Subcutaneous abdominal adipose tissue (tissue), 5 donors: ENCODE data around the gene TSC2.
"Not testable (repeated sequence)": the region's sequence is repeated elsewhere in the genome, so short reads cannot be mapped to it uniquely, and the experiment has no call there.

Source experiments
- H3K27ac ChIP-seq: one replicate; pipeline ENCODE4 v1.7.0; 2013; ENCODE audit warnings: low read depth, mild to moderate bottlenecking, inconsistent platforms, low read length, moderate library complexity
- H3K27me3 ChIP-seq, 5 donors: one replicate each; pipeline ENCODE4 v1.7.0; 2013; ENCODE audit warnings: low read length in 5 of 5, inconsistent platforms in 1 of 5; ENCODE audit not compliant: control insufficient read depth in 5 of 5, insufficient read depth in 4 of 5
- H3K36me3 ChIP-seq, 5 donors: one replicate each; pipeline ENCODE4 v1.7.0; 2013; ENCODE audit warnings: low read length in 5 of 5; ENCODE audit not compliant: control insufficient read depth in 5 of 5, insufficient read depth in 5 of 5
- H3K4me1 ChIP-seq, 5 donors: one replicate each; pipeline ENCODE4 v1.7.0; 2013; ENCODE audit warnings: low read length in 5 of 5, mild to moderate bottlenecking in 3 of 5, moderate library complexity in 1 of 5; ENCODE audit not compliant: control insufficient read depth in 5 of 5, insufficient read depth in 5 of 5
- H3K4me3 ChIP-seq, 5 donors: one replicate each; pipeline ENCODE4 v1.7.0; 2013; ENCODE audit warnings: low read length in 5 of 5, low read depth in 1 of 5
- H3K9ac ChIP-seq, 5 donors: one replicate each; pipeline ENCODE4 v1.7.0; 2013; ENCODE audit warnings: low read length in 5 of 5, mild to moderate bottlenecking in 4 of 5, moderate library complexity in 3 of 5
- H3K9me3 ChIP-seq, 5 donors: one replicate each; pipeline ENCODE4 v1.7.0; 2013; ENCODE audit warnings: low read length in 5 of 5; ENCODE audit not compliant: control insufficient read depth in 5 of 5
- donor health status: healthy.
- donor health status: healthy.
- donor health status: healthy.
- donor health status: healthy.
- donor health status: healthy.

Gene TSC2

GRCh38 chr16:2109271-2109580, 61.4 kb downstream of the TSC2 start:
- H3K9me3 ChIP-seq, H3K27ac ChIP-seq, H3K9ac ChIP-seq, H3K4me1 ChIP-seq, H3K27me3 ChIP-seq, H3K4me3 ChIP-seq: not testable (repeated sequence)
- H3K36me3 ChIP-seq, result peaks cover 0 to 86% (median 66%) of the 10 kb centered on the region in 5 donors

- not testable (repeated sequence) for H3K27ac ChIP-seq
Measured at GRCh38 chr16:2109872-2110271, 62.1 kb downstream of the TSC2 start.

GRCh38 chr16:2110332-2111008, 62.7 kb downstream of the TSC2 start:
- peaks cover 0 to 92% (median 65%) of the 10 kb centered on the region in 5 donors for H3K36me3 ChIP-seq
- H3K4me1 ChIP-seq, H3K9me3 ChIP-seq, H3K27ac ChIP-seq, H3K9ac ChIP-seq, H3K27me3 ChIP-seq, H3K4me3 ChIP-seq: not testable (repeated sequence)

More at GRCh38 chr16:2109872-2110271, 62.1 kb downstream of the TSC2 start:
- H3K4me1 ChIP-seq, H3K27me3 ChIP-seq, H3K9me3 ChIP-seq, H3K4me3 ChIP-seq, H3K9ac ChIP-seq: not testable (repeated sequence)
- H3K36me3 ChIP-seq, result peaks cover 0 to 91% (median 68%) of the 10 kb centered on the region in 5 donors

GRCh38 chr16:2111009-2111353, 63.2 kb downstream of the TSC2 start:
- not testable (repeated sequence) for H3K9ac ChIP-seq, H3K4me1 ChIP-seq, H3K4me3 ChIP-seq, H3K9me3 ChIP-seq, H3K27ac ChIP-seq, H3K27me3 ChIP-seq
- H3K36me3 ChIP-seq, result peaks cover 0 to 88% (median 61%) of the 10 kb centered on the region in 5 donors

- not testable (repeated sequence) for H3K27ac ChIP-seq, H3K9ac ChIP-seq, H3K9me3 ChIP-seq, H3K4me1 ChIP-seq, H3K27me3 ChIP-seq, H3K4me3 ChIP-seq
- H3K36me3 ChIP-seq, result peaks cover 0 to 82% (median 57%) of the 10 kb centered on the region in 5 donors
Measured at GRCh38 chr16:2111412-2112335, 63.9 kb downstream of the TSC2 start.

- H3K9me3 ChIP-seq, H3K27ac ChIP-seq, H3K4me1 ChIP-seq, H3K4me3 ChIP-seq, H3K27me3 ChIP-seq, H3K9ac ChIP-seq: not testable (repeated sequence)
- H3K36me3 ChIP-seq, result peaks cover 0 to 73% (median 49%) of the 10 kb centered on the region in 5 donors
Measured at GRCh38 chr16:2112539-2113106, 64.8 kb downstream of the TSC2 start.

GRCh38 chr16:2114225-2114624, 66.4 kb downstream of the TSC2 start:
- peaks cover 0 to 59% (median 37%) of the 10 kb centered on the region in 5 donors for H3K36me3 ChIP-seq
- H3K27ac ChIP-seq, H3K9me3 ChIP-seq, H3K27me3 ChIP-seq, H3K9ac ChIP-seq, H3K4me1 ChIP-seq, H3K4me3 ChIP-seq: not testable (repeated sequence)

GRCh38 chr16:2114885-2115590, 67.3 kb downstream of the TSC2 start:
- not testable (repeated sequence) for H3K4me3 ChIP-seq, H3K9ac ChIP-seq, H3K4me1 ChIP-seq, H3K27ac ChIP-seq, H3K27me3 ChIP-seq, H3K9me3 ChIP-seq
- peaks cover 0 to 51% (median 29%) of the 10 kb centered on the region in 5 donors for H3K36me3 ChIP-seq

- H3K27me3 ChIP-seq, result no peaks in the 10 kb centered on the region
- H3K4me1 ChIP-seq, result peaks cover 0 to 4% (median 0%) of the 10 kb centered on the region in 5 donors
- H3K9me3 ChIP-seq, result no peaks in the 10 kb centered on the region
- H3K9ac ChIP-seq, result no peak overlapping the region
- H3K27ac ChIP-seq, result no peak overlapping the region
- no peak overlapping the region for H3K4me3 ChIP-seq
- peaks cover 0 to 45% (median 24%) of the 10 kb centered on the region in 5 donors for H3K36me3 ChIP-seq
Measured at GRCh38 chr16:2115591-2115973, 67.8 kb downstream of the TSC2 start.

GRCh38 chr16:2116428-2116827, 68.6 kb downstream of the TSC2 start:
- not testable (repeated sequence) for H3K27ac ChIP-seq, H3K4me1 ChIP-seq, H3K9me3 ChIP-seq, H3K4me3 ChIP-seq, H3K27me3 ChIP-seq, H3K9ac ChIP-seq
- H3K36me3 ChIP-seq, result peaks cover 0 to 37% (median 16%) of the 10 kb centered on the region in 5 donors
